Endothelial cell (in vitro differentiated cells): ENCODE data around the gene FES. TPM values are rescaled to one million over a fixed set of nuclear protein-coding genes. Genes with fewer than 3 reads are reported as not detected.

Experiments
- DNase-seq: peaks from one replicate; pipeline ENCODE4 v3.0.0; 2021; ENCODE audit warnings: low spot score
- H3K27ac Mint-ChIP-seq: one replicate; pipeline ENCODE4 v1.8.0; 2021; ENCODE audit warnings: mixed read lengths, inconsistent platforms; ENCODE audit not compliant: unreplicated experiment
- H3K27me3 Mint-ChIP-seq: one replicate; pipeline ENCODE4 v1.8.0; 2021; ENCODE audit warnings: mild to moderate bottlenecking, moderate library complexity, mixed read lengths, inconsistent platforms; ENCODE audit not compliant: unreplicated experiment
- H3K36me3 Mint-ChIP-seq: one replicate; pipeline ENCODE4 v1.8.0; 2021; ENCODE audit warnings: mild to moderate bottlenecking, low read depth, mixed read lengths, inconsistent platforms; ENCODE audit not compliant: unreplicated experiment
- H3K4me1 Mint-ChIP-seq: one replicate; pipeline ENCODE4 v1.8.0; 2021; ENCODE audit warnings: mild to moderate bottlenecking, mixed read lengths, inconsistent platforms; ENCODE audit not compliant: unreplicated experiment
- H3K4me3 Mint-ChIP-seq: one replicate; pipeline ENCODE4 v1.8.0; 2021; ENCODE audit warnings: mild to moderate bottlenecking, mixed read lengths, inconsistent platforms; ENCODE audit not compliant: unreplicated experiment
- H3K9me3 Mint-ChIP-seq: one replicate; pipeline ENCODE4 v1.8.0; 2021; ENCODE audit warnings: mixed read lengths, inconsistent platforms; ENCODE audit not compliant: unreplicated experiment
- CTCF ChIP-seq: fragments of 200-600 bp; sonication (generic); IDR thresholded peaks from one replicate; pipeline ENCODE4 v1.5.0; 2021; ENCODE audit warnings: antibody characterized with exemption; ENCODE audit not compliant: unreplicated experiment
- total RNA-seq: library from RNA; stranded (reverse); fragmentation: NEBNext Ultra II Directional; extraction: Animal tissue kit (Norgen Biotek cat#: 25700); gene quantifications from one replicate; pipeline ENCODE4 v1.2.1, GENCODE V29; 2021; ENCODE audit not compliant: unreplicated experiment

Gene FES
- total RNA-seq, 1 donor from 2014 or later = 56.3 TPM

- Mint-ChIP-seq H3K27ac (no peak overlapping the region), H3K36me3 (peaks cover 28% of the 10 kb centered on the region), H3K4me1 (no peaks in the 10 kb centered on the region)
Observed at GRCh38 chr15:90911302-90911623, 27.0 kb downstream of the FES start.

GRCh38 chr15:90911906-90912769 is 27.8 kb downstream of the FES start:
- H3K36me3 Mint-ChIP-seq = peaks cover 35% of the 10 kb centered on the region
- no peak overlapping the region for H3K4me3 Mint-ChIP-seq
- H3K27me3 Mint-ChIP-seq = peaks cover 7% of the 10 kb centered on the region
- H3K27ac Mint-ChIP-seq = no peak overlapping the region
- no peaks in the 10 kb centered on the region for H3K9me3 Mint-ChIP-seq
- DNase-seq = no peak
- H3K4me1 Mint-ChIP-seq = no peaks in the 10 kb centered on the region
- no peak for TF ChIP-seq CTCF

More at GRCh38 chr15:90911302-90911623, 27.0 kb downstream of the FES start:
- no peak overlapping the region for H3K4me3 Mint-ChIP-seq
- peaks cover 4% of the 10 kb centered on the region for H3K27me3 Mint-ChIP-seq
- no peaks in the 10 kb centered on the region for H3K9me3 Mint-ChIP-seq
- no peak for DNase-seq
- no peak for TF ChIP-seq CTCF

- Mint-ChIP-seq H3K27ac (no peak overlapping the region), H3K4me3 (no peak overlapping the region), H3K36me3 (peaks cover 36% of the 10 kb centered on the region), H3K27me3 (peaks cover 5% of the 10 kb centered on the region), H3K9me3 (no peaks in the 10 kb centered on the region), H3K4me1 (no peaks in the 10 kb centered on the region)
- TF ChIP-seq CTCF = no peak
- DNase-seq = no peak
Observed at GRCh38 chr15:90912770-90913075, 28.4 kb downstream of the FES start.

- TF ChIP-seq CTCF = no peak
- Mint-ChIP-seq H3K9me3 (no peaks in the 10 kb centered on the region), H3K36me3 (peaks cover 44% of the 10 kb centered on the region), H3K4me1 (no peaks in the 10 kb centered on the region), H3K27me3 (peaks cover 5% of the 10 kb centered on the region), H3K4me3 (no peak overlapping the region), H3K27ac (peak overlapping the region; percentile 48)
- DNase-seq = no peak
Observed at GRCh38 chr15:90913398-90913944, 29.2 kb downstream of the FES start.
